ENCODE data around the gene SNX32.
"Not testable (repeated sequence)": the region's sequence is repeated elsewhere in the genome, so short reads cannot be mapped to it uniquely, and the experiment has no call there.

Gene SNX32

DNA sequence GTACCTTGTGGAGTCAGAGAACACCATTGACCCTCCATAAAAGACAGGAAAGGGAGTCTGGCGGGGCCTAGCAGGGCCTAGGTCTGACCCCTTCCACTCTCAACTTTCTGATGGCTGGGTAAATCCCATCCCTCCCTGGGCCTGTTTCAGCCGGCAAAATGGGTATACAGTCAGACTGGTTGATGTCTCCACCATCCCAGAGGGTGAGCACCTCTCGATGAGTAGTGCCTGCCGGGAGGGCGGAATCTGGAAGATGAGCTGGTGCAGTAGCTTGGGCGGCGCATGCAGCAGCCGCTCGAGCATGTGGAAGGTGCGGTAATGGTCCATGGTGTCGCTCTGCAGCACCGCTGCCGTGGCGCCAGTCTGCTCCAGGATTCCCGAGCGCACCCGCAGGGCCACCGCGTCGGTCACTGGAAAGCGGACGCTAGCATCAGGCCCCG, 54.0 kb downstream of the SNX32 start:
- DNase-seq, result no peak

DNA sequence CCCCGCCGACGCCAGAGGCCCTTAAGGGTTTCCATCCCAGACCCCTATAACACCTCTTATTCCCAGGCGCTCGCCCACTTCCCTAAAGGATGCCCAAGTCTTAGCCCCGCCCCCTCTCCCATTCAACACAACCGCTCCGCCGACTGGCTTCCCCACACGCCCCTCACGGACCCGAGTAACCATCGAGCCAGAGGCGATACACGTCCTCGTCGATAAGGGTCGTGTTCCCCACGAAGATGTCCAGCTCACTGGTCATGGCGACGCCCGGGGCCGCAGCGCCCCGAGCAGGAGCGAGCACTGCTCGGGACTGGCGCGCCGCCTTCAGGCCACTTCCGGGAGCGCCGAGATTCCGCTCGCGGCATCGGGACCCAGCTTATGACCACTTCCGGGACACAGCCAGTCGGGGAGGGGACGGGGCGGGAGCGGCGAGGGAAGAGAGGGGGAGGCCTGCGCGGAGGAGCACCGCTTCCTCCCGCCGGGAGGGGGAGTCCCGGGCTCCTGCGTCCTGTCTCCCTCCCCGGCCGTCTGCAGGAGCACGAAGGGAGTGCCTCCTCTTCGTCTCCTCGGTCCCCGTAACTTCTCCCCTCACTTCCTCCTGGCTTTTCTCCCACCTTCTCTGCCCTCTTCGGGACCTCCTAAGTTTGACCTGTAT, 54.5 kb downstream of the SNX32 start, which contains the start of gene FIBP:
Gene FIBP, minus strand, starts transcription at position 309 of the 652 bp plus-strand sequence. Its CDS starts 53 bp downstream, at position 256.
- DNase-seq, result peak; percentile 95

DNA sequence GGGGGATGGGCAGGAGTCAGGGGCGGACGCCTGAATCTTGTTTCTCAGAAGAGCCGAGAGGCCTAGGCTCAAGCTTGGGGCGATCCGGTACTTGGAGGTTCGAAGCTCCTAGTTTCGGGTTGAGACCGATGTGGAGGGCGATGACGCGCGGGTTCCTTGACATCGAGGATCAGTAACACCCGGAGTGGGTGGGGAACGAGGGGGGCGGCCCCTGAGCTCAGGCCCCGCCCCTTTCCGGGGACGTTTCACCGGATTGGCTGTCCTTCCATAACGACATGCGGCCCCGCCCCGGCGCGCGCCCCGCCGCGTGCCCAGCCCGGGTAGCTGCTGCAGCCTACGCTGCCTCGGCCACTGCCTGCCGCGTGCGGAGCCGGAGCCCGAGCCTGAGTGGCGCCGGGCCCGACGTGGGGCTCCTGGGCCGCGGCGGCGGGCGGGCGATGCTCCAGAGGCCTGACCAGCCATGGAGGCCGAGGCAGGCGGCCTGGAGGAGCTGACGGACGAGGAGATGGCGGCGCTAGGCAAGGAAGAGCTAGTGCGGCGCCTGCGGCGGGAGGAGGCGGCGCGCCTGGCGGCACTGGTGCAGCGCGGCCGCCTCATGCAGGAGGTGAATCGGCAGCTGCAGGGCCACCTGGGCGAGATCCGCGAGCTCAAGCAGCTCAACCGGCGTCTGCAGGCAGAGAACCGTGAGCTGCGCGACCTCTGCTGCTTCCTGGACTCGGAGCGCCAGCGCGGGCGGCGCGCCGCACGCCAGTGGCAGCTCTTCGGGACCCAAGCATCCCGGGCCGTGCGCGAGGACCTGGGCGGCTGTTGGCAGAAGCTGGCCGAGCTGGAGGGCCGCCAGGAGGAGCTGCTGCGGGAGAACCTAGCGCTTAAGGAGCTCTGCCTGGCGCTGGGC, 56.8 kb downstream of the SNX32 start, which contains the start of gene CCDC85B:
Gene CCDC85B, plus strand, starts transcription at position 350 of the 895 bp plus-strand sequence. Its CDS starts 111 bp downstream, at position 461.
- peak; percentile 98 for DNase-seq

DNA sequence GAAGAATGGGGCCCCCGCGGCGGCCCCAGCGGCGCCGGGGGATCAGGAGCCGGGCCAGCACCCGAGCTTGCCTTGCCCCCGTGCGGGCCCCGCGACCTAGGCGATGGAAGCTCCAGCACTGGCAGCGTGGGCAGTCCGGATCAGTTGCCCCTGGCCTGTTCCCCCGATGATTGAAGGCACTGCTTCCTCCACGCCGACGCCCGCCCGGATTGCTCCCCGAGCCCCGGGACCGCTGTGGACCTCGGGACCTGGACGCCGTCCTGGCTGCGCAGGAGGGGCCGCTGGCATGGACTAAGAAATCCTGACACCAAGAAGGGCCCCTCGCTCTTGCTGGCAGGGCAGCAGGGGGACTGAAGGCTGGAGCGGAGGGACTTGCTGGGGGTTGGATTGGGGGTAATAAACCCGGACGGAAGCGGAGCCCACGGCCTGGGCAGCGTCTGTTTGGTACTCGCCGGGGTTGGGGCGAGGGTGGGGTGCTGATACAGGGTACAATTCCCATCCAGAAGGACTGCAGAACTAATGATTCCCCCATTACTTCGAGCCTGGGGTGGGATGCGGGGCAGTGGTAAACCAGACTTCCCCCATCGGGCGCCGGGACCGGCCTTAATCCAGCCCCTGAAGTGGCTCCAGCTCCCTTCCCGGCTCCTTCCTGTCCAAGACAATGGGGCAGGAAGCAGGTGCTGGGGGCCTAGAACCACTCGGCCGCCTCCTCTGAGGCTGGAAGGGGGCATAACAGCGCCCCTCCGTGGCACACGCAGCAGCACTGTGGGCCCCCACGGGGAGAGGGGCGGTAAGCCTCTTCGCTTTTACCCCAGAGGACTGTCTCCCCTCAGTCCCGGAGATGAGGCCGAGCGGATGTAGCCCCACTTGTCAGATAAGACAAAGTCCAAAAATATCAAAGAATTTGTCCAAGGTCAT, 57.7 kb downstream of the SNX32 start:
- no peak for DNase-seq

DNA sequence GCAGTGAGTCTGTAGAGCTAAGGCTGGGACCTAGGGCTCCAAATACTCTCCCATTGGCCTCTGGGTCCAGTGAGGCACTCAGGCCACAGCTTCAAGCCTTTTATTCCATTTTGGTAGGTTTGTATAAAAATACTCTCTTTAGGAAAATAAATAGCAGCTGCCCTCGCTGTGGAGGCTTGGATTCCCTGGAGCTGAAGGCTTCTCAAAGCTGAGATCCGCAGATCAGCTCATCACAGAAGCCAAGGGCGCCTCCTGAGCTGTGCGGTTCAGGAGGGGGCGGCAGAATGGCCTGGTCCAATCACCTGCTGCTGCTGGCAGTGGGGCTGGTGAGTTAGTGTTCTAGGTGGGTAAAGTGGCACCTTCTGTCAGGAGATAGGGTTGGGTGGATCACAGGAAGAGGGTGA, 58.4 kb downstream of the SNX32 start:
- not testable (repeated sequence) for DNase-seq

DNA sequence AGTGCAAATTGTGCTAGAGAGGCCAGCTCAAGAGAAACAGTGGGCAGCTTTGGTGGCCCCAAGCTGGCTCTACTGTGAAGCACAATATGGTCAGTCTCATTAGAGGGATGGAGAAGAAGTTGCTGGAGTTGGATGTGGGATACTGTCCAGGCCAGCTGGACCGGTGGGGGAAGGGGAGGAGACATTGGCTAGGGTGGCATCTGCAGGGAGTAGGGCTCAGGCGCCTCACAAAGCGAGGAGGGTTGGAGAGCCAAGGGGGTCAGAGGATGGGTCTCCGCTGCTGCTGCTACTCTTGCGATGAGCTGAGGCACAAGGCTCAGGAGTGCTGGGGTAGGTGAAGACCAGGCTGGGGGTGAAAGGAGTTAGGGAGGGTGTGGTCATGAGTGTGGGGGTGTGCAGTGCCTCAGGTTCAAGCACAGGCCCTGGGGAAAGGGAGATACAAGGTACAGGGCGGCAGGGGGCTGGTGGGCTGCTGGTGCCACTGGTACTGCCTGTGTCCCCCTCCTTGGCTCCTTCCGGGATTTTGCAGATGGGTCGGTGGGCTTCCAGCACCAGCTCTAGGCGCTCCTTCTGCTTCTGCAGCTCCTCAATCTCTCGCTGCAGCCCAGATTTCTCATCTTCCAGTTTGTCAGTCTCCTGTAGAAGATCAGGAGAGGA, 59.0 kb downstream of the SNX32 start:
- DNase-seq, result no peak

DNA sequence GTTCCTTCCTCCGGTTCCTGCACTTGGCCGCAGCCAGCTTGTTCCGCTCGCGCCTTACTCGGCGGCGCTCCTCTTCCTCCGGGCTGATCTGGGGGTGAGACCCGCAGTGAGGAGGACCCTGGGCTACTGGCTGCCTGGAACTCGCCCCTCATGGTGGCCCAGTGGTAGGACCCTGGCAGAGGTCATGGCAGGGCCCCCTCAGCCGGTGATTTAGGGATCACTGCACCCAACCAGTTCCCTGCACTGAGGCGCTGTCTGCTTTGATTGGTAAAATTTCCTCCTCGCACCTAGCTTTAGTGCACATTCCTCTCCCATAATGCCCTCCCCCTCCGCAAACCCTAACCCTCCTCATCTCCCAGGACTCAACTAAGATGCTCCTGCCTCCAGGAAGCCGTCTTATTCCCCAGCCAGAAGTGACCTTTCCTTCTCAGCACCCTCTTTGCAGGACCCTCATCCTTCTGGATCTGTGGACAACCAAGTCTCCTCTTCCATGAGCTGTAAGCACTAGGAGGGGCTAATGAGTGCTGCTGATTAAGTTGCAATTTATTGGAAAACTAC, 60.4 kb downstream of the SNX32 start:
- DNase-seq, result no peak

DNA sequence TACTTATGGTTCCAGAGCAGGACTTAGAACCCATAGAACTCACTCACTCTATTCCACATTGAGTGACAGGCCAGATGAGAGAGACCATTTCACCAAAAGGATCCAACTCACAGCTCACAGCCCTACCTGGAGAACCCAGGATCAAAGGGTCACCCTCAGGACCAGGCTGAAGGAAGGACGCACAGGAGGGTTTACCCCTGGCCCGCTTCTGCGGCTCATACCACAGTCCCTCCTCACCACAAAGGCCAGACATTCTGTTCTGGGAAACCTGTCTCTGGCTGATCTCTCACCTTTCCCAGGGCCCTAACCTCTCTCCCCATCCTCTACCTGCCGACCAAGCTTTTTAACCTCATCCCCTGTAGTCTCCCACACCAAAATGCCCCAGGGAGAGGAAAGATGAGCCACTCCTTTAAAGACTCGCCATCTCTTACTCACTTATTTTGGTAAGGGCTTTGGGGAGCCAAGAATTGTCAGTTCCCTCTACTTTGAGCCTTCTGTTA, 61.8 kb downstream of the SNX32 start:
- no peak for DNase-seq

DNA sequence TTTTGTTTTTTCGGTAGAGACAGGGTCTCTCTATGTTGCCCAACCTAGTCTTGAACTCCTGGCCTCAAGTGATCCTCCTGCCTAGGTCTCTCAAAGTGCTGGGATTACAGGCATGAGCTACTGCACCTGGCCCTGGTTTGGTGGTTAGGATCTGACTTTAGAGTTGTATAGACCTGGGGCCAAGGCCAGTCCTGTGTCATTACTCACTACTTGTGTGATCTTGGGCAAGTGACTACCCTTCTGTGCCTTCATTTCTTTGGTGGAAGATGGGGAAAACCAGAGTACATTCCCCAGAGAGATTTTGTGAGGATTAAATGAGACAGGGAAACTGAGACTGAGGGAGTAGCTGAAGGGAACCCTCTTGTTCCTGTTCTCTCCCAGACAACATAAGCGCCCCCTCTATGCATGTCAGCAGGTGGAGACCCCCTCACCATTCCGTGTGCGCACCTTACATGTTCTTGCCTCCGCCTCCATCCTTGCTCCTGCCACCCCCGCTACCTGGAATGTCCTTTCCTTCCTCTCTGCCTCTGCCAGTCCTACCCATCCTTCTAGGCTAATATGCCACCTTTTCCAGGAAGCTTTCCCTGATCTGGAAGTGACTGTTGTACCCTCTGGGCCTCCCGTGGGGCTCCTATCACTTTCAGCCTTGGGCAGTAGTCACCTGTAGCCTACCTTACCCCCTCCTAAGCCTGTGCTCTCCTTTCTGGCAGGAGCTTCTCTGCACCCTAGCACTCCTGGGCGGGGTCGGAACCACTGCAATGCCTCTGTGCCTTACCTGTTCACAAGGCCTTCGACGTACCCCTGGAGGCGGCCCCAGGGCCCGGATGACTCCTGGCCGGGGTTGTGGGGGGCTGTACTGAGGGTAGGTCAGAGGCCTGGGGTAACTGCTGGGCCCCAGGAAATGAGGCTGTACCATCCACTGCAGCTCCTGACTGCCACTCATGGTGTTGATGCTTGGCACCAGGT, 62.6 kb downstream of the SNX32 start:
- DNase-seq, result no peak

DNA sequence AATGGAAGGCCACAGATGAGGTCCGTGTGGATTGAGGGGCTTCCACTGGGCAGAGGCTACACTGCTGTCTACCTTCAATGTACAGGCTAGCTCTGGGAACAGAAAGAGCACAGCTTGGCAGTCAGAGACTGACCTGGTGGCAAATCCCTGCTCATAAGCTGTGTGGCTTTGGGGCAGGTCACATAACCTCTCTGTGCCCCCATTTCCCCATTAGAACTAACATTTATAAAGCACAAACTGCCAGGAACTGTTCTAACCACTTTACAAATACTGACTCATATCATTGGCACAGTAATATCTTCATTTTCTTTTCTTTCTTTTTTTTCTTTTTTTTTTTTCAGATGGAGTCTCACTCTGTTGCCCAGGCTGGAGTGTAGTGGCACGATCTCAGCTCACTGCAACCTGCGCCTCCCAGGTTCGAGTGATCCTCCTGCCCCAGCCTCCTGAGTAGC, 63.3 kb downstream of the SNX32 start:
- no peak for DNase-seq

DNA sequence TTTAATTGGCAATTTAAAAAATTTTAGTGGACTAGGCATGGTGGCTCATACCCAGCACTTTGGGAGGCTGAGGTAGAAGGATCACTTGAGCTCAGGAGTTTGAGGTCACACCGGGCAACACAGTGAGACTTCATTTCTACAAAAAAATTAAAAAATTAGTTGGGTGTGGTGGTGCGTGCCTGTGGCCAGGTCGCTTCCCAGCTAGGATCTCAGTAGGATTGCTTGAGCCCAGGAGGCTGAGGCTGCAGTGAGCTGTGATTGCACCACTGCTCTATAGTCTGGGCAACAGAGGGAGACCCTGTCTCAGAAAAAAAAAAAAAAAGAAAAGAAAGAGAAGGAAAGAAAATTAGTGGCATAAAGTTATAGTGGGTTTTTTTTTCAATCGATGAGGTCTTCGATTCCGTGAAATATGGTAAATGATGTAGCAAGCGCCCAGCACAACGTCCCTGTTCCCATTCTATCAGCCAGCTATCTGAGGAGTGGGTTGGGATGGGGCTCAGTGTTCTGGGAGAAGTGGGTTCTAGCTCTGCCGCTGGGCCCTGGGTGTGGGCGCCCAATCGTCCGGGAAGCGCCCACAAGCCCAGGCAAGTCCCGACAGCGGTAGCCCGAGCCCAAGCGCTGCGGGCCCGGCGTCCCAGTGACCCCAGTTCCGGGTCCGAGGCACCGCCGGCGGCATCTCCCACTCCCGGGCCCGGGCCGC, 65.0 kb downstream of the SNX32 start:
- DNase-seq, result no peak

DNA sequence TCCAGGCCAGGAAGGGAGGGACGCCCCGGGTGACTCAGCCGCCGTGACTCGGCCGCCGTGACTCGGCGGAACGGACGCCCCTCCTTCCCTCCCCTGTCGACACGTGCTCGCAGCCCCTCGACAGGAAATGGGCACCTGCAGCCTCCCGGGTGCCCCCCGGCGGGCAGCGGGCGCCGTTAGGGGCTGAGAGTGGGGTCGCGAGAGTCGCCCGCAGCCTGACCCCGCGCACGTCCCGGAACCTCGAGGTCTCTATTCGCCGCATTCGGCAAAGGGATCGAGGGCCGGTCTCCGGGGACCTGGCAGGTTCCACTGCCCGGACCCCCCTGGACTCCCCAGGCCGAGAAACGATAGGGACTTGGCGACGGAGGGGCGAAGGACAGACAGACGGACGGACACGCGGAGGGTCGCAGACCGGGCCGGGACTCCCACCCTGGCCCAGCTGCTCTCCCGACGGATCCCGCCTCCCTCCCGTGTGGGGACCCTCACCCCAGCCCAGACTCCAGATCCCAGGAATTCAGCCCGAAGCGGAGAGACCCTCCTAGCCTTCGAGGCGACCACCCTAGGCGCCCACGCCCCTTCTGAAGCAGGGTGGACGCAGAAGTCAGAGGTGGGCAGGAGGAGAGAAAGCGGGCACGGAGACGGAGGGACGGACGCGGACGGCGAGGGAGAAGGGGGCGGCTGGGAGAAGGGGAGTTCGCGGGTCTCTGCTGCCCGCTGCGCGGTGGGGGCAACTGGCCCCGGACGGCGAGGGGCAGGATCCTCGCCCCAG, 65.8 kb downstream of the SNX32 start:
- DNase-seq, result peak; percentile 75

DNA sequence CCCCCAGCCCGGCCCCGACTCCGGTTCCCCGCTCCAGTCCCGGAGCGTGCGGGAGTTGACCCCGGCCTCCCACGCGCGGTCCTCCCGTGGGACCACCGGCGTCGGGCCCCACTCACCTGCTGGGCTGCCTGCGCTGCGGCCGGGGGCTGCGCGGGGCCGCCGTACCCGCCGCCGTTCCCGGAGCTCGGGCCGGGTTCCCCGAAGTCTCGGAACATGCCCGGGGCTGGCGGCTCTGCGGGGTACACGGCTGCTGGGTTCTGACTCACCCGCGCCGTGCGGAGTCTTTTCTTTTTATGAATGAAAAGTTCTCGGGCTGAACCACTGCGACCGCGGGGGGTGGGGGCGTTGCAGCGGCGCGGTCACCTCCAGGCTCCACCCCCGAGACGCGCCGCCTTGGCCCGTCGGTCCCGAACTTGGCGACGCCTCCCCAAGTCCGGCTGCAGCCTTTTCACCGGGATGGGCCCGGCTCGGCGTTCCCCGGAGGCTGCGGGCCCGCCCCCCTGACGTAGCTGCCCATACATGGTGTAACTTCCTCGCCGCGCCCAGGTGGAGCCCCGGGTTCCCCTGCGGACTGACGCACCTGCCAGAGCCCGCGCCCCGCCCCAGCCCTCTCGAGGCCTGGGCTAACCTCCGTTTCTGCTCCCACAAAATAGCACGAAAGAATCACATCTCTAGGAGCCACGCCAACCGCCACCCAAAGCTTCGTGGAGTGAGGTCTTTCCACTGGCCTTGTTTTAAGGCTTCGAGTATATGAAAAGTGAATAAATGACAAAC, 66.5 kb downstream of the SNX32 start, which contains the start of gene FOSL1:
Gene FOSL1, minus strand, starts transcription at position 264 of the 774 bp plus-strand sequence. Its CDS starts 49 bp downstream, at position 215.
- peak; percentile 94 for DNase-seq

DNA sequence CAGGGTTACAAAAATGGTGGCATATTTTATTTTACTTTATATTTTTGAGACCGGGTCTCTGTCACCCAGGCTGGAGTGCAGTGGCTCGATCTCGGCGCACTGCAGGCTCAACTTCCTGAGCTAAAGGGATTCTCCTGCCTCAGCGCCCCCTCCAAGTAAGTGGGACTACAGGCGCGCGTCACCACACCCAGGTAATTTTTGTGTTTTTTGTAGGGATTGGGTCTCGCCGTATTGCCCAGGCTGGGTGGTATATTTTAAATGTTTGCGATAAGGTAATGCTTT, 67.1 kb downstream of the SNX32 start:
- no peak for DNase-seq

DNA sequence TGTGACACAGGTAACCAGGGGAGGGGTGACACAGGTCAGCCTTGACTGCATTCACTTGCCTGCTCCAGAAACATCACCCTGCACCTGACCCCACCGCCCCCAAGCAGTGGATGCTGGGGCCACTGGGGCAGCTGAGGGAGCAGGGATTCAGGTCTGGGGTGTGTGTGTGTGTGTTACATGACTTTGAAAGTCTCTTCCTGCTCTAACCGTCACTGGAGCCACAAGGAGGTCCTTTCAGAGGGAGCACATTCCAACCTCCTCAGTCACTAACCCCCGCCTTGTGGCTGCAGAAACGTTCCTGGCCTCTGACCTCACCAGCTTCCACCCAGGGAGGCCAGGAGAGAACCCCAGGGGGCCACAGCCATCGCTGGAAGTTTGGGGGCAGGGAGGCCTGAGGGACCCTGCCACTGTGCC, 69.3 kb downstream of the SNX32 start:
- no peak for DNase-seq
